Natural killer cell (primary cell): ENCODE data around the gene FBXL15. TPM values are rescaled to one million over a fixed set of nuclear protein-coding genes. Genes with fewer than 3 reads are reported as not detected.

ENCODE experiments used
- ATAC-seq, 3 donors: fragments of 150-1000 bp in 2 of 3; fragments of 200-7000 bp in 1 of 3; cut with Tn5 transposase; 1 replicate in 1 of 3; 2 replicates in 2 of 3; pipeline ENCODE4 v1.10.0; 2021; ENCODE audit warnings: mild to moderate bottlenecking in 2 of 3, moderate library complexity in 2 of 3
- DNase-seq, 2 donors: peaks; one replicate each; pipeline versions ENCODE4 v3.0.0 to v3.0.0-alpha.2; 2013 to 2021; ENCODE audit warnings: mixed read lengths in 1 of 2
- H3K27ac ChIP-seq: one replicate; pipeline ENCODE4 v1.5.1; 2013; ENCODE audit warnings: mild to moderate bottlenecking, low read length
- H3K27me3 ChIP-seq: one replicate; pipeline ENCODE4 v1.6.1; 2013; ENCODE audit warnings: low read length; ENCODE audit not compliant: control insufficient read depth, insufficient read depth
- H3K36me3 ChIP-seq: one replicate; pipeline ENCODE4 v1.6.1; 2013; ENCODE audit warnings: low read length; ENCODE audit not compliant: control insufficient read depth, insufficient read depth
- H3K4me1 ChIP-seq: one replicate; pipeline ENCODE4 v1.6.1; 2013; ENCODE audit warnings: low read length; ENCODE audit not compliant: control insufficient read depth, insufficient read depth
- H3K4me3 ChIP-seq: one replicate; pipeline ENCODE4 v1.5.1; 2013; ENCODE audit warnings: low read length
- H3K9me3 ChIP-seq: one replicate; pipeline ENCODE4 v1.6.1; 2013; ENCODE audit warnings: low read length; ENCODE audit not compliant: control insufficient read depth, insufficient read depth
- H3K27ac Mint-ChIP-seq, 2 donors: one replicate each; pipeline ENCODE4 v1.8.0; 2022; ENCODE audit warnings: mild to moderate bottlenecking in 2 of 2, mixed read lengths in 2 of 2, moderate library complexity in 1 of 2
- H3K27me3 Mint-ChIP-seq, 2 donors: one replicate each; pipeline ENCODE4 v1.8.0; 2022; ENCODE audit warnings: low read depth in 2 of 2, mixed read lengths in 2 of 2
- H3K36me3 Mint-ChIP-seq: one replicate; pipeline ENCODE4 v1.8.0; 2022; ENCODE audit warnings: mixed read lengths
- H3K4me1 Mint-ChIP-seq, 2 donors: one replicate each; pipeline ENCODE4 v1.8.0; 2022; ENCODE audit warnings: mixed read lengths in 2 of 2
- H3K4me3 Mint-ChIP-seq: one replicate; pipeline ENCODE4 v1.8.0; 2022; ENCODE audit warnings: mild to moderate bottlenecking, moderate library complexity, mixed read lengths
- H3K9me3 Mint-ChIP-seq, 2 donors: one replicate each; pipeline ENCODE4 v1.8.0; 2022; ENCODE audit warnings: mixed read lengths in 2 of 2
- WGBS: methylation state at CpG from one replicate; pipeline ENCODE4 v1.1.7; 2013; ENCODE audit warnings: missing lambda C conversion rate; ENCODE audit not compliant: insufficient coverage; 5-methylcytosine and 5-hydroxymethylcytosine counted together
- intact Hi-C: fragments of 100-400 bp; cut with micrococcal nuclease; formaldehyde crosslinking; loops from one replicate; pipeline ENCODE4 v1.14.2; 2022
- total RNA-seq, 4 donors: library from RNA; stranded (reverse); fragments of 120-200 nt in 1 of 4; gene quantifications; one replicate each; pipeline versions ENCODE4 v1.2.3 to v1.2.4, GENCODE V29; 2013 to 2022
- TF ChIP-seq, protein P1 (sequence below): fragments of 200-600 bp; IDR thresholded peaks from one replicate; pipeline ENCODE4 v1.8.0; 2022; ENCODE audit warnings: antibody characterized with exemption

Gene FBXL15
- total RNA-seq, 3 donors from 2014 or later (not counting 1 experiment from before 2014, with no cell fraction given) = 15.2 to 17.4 (median 15.5) TPM

DNA sequence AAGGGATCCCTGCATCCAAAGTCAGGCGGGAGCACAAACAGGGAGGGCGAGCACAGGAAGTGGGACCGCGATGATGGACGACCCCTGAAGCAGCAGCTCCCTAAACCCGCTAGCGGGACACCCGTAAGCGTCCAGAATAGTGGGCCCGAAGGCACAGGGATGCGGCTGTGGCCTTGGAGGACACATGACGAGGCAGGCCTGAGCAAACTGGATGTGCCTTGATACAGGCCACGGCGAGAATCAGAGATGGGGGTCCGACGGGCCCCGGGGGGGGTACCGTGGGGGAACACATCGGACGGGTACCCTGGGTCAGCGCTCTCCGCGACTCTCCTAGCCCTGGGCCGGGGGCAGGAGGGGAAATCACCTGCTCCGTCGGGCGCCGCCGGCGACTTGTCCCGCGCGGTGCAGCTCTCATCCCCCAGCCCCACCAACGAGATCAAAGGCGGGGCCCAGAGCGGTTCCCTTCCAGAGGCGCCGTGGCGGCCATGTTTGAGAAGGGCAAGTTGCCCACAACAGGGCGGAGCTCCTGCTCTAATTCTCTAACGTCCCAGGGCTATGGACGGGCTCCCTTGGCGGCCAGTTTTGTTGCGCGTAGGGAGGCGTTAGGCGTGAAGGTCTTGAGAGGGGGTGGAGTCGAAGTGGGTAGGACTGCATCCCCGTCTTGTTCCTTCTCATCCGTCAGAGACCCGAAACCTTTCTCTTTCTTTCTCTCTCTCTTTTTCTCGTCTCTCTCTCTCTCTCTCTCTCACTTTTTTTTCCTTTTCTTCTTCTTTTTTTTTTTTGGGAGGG lies 11.7 kb downstream of the FBXL15 start, which contains the start of gene CUEDC2:
CUEDC2 (minus strand) TSS at position 413 of the 789 bp plus-strand sequence. CDS start 7,386 bp downstream, outside the sequence.
- H3K9me3 ChIP-seq = no peaks in the 10 kb centered on the region
- intact Hi-C loops = loop anchor here (1.0 to 2.0 kb wide), 5 partner anchors 11 to 300 kb away; partner anchors contain the start of genes ACTR1A and SUFU
- H3K27me3 Mint-ChIP-seq = no peaks in the 10 kb centered on the region
- H3K27me3 ChIP-seq = no peaks in the 10 kb centered on the region
- no peaks in the 10 kb centered on the region for H3K36me3 ChIP-seq
- under 1% methylated on average over 48 of the region's 52 CpGs for WGBS
- ATAC-seq (peak; percentile 94 to 97 (median 96)), DNase-seq (peak; percentile 95 to 96)
- peaks cover 56 to 57% of the 10 kb centered on the region in 2 donors for H3K4me1 Mint-ChIP-seq
- peaks cover 56% of the 10 kb centered on the region for H3K4me1 ChIP-seq
- H3K4me3 Mint-ChIP-seq = peak within 1 kb of the TSS; percentile 97
- peak within 1 kb of the TSS; percentile 86 to 91 for H3K27ac Mint-ChIP-seq
- H3K27ac ChIP-seq = peak within 1 kb of the TSS; percentile 63
- no peaks in the 10 kb centered on the region for H3K36me3 Mint-ChIP-seq
- no peaks in the 10 kb centered on the region for H3K9me3 Mint-ChIP-seq
- peak within 1 kb of the TSS; percentile 99 for H3K4me3 ChIP-seq
- TF ChIP-seq, protein P1, sequence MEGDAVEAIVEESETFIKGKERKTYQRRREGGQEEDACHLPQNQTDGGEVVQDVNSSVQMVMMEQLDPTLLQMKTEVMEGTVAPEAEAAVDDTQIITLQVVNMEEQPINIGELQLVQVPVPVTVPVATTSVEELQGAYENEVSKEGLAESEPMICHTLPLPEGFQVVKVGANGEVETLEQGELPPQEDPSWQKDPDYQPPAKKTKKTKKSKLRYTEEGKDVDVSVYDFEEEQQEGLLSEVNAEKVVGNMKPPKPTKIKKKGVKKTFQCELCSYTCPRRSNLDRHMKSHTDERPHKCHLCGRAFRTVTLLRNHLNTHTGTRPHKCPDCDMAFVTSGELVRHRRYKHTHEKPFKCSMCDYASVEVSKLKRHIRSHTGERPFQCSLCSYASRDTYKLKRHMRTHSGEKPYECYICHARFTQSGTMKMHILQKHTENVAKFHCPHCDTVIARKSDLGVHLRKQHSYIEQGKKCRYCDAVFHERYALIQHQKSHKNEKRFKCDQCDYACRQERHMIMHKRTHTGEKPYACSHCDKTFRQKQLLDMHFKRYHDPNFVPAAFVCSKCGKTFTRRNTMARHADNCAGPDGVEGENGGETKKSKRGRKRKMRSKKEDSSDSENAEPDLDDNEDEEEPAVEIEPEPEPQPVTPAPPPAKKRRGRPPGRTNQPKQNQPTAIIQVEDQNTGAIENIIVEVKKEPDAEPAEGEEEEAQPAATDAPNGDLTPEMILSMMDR = no peak

DNA sequence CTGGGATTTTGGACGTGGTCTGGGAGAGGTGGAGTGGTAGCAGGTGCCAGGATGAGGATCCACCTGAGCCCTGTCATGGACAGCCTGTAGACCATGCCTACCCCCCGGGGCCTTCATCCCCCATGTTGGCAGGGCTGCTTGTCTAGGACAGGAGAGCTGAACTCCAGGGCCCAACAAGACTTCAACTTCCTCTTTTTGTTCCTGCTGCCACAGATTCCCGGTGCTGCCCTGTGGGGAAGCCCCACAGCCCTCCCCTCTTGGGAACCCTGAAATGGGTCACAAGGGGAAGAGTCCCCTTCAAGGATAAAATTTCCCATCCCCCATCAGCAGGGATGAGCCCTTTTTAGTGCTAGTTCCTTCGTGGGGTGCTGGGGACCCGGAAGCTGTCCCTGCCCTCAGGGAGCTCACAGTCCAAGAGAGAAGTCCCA lies 13.0 kb downstream of the FBXL15 start:
- intact Hi-C loops = loop anchor here (2.0 kb wide), 1 partner anchor 69 kb away; the partner anchor contains the start of genes ACTR1A and SUFU
- H3K4me1 ChIP-seq = peaks cover 64% of the 10 kb centered on the region
- DNase-seq (no peak), ATAC-seq (no peak)
- H3K36me3 Mint-ChIP-seq = no peaks in the 10 kb centered on the region
- H3K36me3 ChIP-seq = no peaks in the 10 kb centered on the region
- H3K27ac Mint-ChIP-seq = peak overlapping the region; percentile 86 to 91
- H3K4me1 Mint-ChIP-seq = peaks cover 65 to 68% of the 10 kb centered on the region in 2 donors
- H3K27me3 Mint-ChIP-seq = no peaks in the 10 kb centered on the region
- H3K4me3 ChIP-seq = no peak overlapping the region
- H3K9me3 ChIP-seq = no peaks in the 10 kb centered on the region
- TF ChIP-seq, protein P1 = no peak
- H3K27ac ChIP-seq = peak overlapping the region; percentile 16
- H3K27me3 ChIP-seq = no peaks in the 10 kb centered on the region
- H3K4me3 Mint-ChIP-seq = peak overlapping the region; percentile 97
- H3K9me3 Mint-ChIP-seq = no peaks in the 10 kb centered on the region
- WGBS = 38% methylated on average over 5 of the region's 5 CpGs

DNA sequence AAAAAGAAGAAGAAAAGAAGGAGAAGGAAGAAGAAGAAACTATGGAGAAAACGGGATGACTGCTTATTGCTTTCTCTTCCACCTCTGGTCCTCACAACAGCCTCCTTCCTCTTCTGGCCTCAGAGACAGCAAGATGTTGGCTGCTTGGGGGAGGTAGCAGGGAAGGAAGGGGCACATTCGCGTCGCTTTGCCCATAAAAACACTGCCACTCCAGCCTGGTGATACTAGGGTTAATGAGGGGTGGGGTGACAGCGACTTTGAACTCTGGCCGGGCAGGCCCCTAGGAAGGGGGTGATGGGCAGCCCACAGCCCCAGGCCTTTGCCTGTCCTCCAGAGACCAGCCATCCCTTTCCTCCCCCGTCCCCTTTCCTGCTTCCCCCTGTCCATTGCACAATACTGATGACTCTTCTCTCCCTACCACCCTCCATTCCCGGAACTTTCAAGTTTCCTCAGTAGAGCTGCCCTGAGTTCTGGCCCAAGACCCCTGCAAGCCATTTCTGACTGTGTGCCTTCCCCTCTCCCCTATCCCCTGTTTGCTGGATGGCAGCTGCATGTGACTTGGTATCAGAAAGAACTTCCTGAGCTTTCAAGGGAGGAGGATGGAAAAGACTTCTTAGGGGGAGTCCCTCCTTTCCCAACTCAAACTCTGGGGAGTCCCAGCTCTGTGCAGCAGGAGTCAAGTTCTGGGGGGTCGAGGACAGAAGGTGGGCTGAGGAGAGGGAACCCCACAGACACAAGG lies 13.9 kb downstream of the FBXL15 start:
- Mint-ChIP-seq H3K9me3 (no peaks in the 10 kb centered on the region), H3K4me3 (peak overlapping the region; percentile 85), H3K27ac (peak overlapping the region; percentile 87 to 91), H3K36me3 (no peaks in the 10 kb centered on the region), H3K4me1 (peaks cover 65 to 68% of the 10 kb centered on the region in 2 donors), H3K27me3 (no peaks in the 10 kb centered on the region)
- Histone ChIP-seq H3K4me1 (peaks cover 64% of the 10 kb centered on the region), H3K9me3 (no peaks in the 10 kb centered on the region), H3K4me3 (no peak overlapping the region), H3K27me3 (no peaks in the 10 kb centered on the region), H3K27ac (peak overlapping the region; percentile 69), H3K36me3 (no peaks in the 10 kb centered on the region)
- intact Hi-C loops = no loop called here
- ATAC-seq (no peak), DNase-seq (no peak)
- WGBS = 33% methylated on average over 7 of the region's 9 CpGs
- TF ChIP-seq, protein P1 = no peak
